ENCODE data around the gene MOB1B.

DNA sequence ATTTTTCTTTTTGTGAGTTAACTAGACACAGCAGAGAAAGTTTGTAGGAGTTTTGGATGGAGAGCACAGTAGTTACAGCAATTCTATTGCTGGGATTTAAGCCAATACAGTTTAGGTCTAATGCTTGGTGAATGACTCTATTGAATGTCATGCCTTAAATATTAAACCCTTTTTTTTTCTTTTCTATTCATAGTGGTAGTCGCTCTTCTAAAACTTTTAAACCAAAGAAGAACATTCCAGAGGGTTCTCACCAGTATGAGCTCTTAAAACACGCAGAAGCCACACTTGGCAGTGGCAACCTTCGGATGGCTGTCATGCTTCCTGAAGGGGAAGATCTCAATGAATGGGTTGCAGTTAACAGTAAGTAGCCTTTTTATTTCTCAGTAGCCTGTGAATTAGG, 56.5 kb downstream of the MOB1B start:
- TF ChIP-seq, protein P1, sequence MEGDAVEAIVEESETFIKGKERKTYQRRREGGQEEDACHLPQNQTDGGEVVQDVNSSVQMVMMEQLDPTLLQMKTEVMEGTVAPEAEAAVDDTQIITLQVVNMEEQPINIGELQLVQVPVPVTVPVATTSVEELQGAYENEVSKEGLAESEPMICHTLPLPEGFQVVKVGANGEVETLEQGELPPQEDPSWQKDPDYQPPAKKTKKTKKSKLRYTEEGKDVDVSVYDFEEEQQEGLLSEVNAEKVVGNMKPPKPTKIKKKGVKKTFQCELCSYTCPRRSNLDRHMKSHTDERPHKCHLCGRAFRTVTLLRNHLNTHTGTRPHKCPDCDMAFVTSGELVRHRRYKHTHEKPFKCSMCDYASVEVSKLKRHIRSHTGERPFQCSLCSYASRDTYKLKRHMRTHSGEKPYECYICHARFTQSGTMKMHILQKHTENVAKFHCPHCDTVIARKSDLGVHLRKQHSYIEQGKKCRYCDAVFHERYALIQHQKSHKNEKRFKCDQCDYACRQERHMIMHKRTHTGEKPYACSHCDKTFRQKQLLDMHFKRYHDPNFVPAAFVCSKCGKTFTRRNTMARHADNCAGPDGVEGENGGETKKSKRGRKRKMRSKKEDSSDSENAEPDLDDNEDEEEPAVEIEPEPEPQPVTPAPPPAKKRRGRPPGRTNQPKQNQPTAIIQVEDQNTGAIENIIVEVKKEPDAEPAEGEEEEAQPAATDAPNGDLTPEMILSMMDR (IDR thresholded peaks at IDR 0.05): no peak
- TF ChIP-seq POLR2A (IDR thresholded peaks at IDR 0.05) (no peak), POLR2AphosphoS5 (IDR thresholded peaks at IDR 0.05) (no peak), EP300 (IDR thresholded peaks at IDR 0.05) (no peak)

All from upper lobe of left lung (tissue), 4 donors.